Liver (tissue), 9 donors: ENCODE measurements around the gene NUDT15. TPM values are rescaled to one million over a fixed set of nuclear protein-coding genes. Genes with fewer than 3 reads are reported as not detected.

Source experiments
- DNase-seq: peaks from one replicate; pipeline ENCODE4 v3.0.0-alpha.2; 2017; ENCODE audit warnings: low spot score
- H3K27ac ChIP-seq, 2 donors: one replicate each; pipeline ENCODE4 v1.7.0; 2013; ENCODE audit warnings: inconsistent platforms in 2 of 2, low read length in 2 of 2, control low read depth in 1 of 2, low read depth in 1 of 2, mild to moderate bottlenecking in 1 of 2
- H3K27me3 ChIP-seq, 4 donors: one replicate each; pipeline versions ENCODE4 v1.6.1 to v1.7.0; 2013; ENCODE audit warnings: low read length in 3 of 4, inconsistent platforms in 1 of 4, mild to moderate bottlenecking in 1 of 4, moderate library complexity in 1 of 4; ENCODE audit not compliant: control insufficient read depth in 4 of 4, insufficient read depth in 4 of 4
- H3K36me3 ChIP-seq, 4 donors: one replicate each; pipeline versions ENCODE4 v1.6.1 to v1.7.0; 2013; ENCODE audit warnings: low read length in 3 of 4, mild to moderate bottlenecking in 3 of 4, low read depth in 1 of 4, moderate library complexity in 1 of 4; ENCODE audit not compliant: control insufficient read depth in 4 of 4, insufficient read depth in 3 of 4
- H3K4me1 ChIP-seq, 4 donors: one replicate each; pipeline versions ENCODE4 v1.6.1 to v1.7.0; 2013; ENCODE audit warnings: low read length in 3 of 4, mild to moderate bottlenecking in 3 of 4, moderate library complexity in 1 of 4; ENCODE audit not compliant: control insufficient read depth in 4 of 4, insufficient read depth in 4 of 4
- H3K4me3 ChIP-seq, 3 donors: one replicate each; pipeline versions ENCODE4 v1.6.1 to v1.7.0; 2013; ENCODE audit warnings: low read length in 3 of 3, control low read depth in 1 of 3, low read depth in 1 of 3, mild to moderate bottlenecking in 1 of 3
- H3K9ac ChIP-seq, 2 donors: one replicate each; pipeline ENCODE4 v1.7.0; 2013; ENCODE audit warnings: low read length in 2 of 2, mild to moderate bottlenecking in 2 of 2, moderate library complexity in 2 of 2, control low read depth in 1 of 2, low read depth in 1 of 2
- H3K9me3 ChIP-seq, 4 donors: one replicate each; pipeline versions ENCODE4 v1.6.1 to v1.7.0; 2013; ENCODE audit warnings: low read length in 3 of 4; ENCODE audit not compliant: control insufficient read depth in 4 of 4
- EGR1 ChIP-seq, 2 donors: IDR thresholded peaks; 2 replicates each; pipeline ENCODE4 v1.6.1; 2016 to 2018; ENCODE audit warnings: antibody characterized with exemption in 2 of 2, low read depth in 2 of 2
- FOXA1 ChIP-seq: IDR thresholded peaks from 2 replicates; pipeline ENCODE4 v1.6.1; 2016; ENCODE audit warnings: antibody characterized with exemption
- FOXA2 ChIP-seq: IDR thresholded peaks from 2 replicates; pipeline ENCODE4 v1.6.1; 2016; ENCODE audit warnings: antibody characterized with exemption
- GABPA ChIP-seq, 2 donors: IDR thresholded peaks in 1 of 2; conservative IDR thresholded peaks in 1 of 2; 2 replicates each; pipeline ENCODE4 v1.6.1; 2016; ENCODE audit warnings: antibody characterized with exemption in 2 of 2, mild to moderate bottlenecking in 1 of 2, moderate library complexity in 1 of 2
- HNF4A ChIP-seq, 2 donors: conservative IDR thresholded peaks; 2 replicates each; pipeline ENCODE4 v1.6.1; 2016; ENCODE audit warnings: antibody characterized with exemption in 2 of 2, mild to moderate bottlenecking in 2 of 2
- HNF4G ChIP-seq: IDR thresholded peaks from 2 replicates; pipeline ENCODE4 v1.6.1; 2016; ENCODE audit warnings: antibody characterized with exemption
- JUND ChIP-seq, 2 donors: IDR thresholded peaks; 2 replicates each; pipeline ENCODE4 v1.6.1; 2016; ENCODE audit warnings: antibody characterized with exemption in 2 of 2
- NR2F2 ChIP-seq: IDR thresholded peaks from 2 replicates; pipeline ENCODE4 v1.6.1; 2016; ENCODE audit warnings: antibody characterized with exemption
- RAD21 ChIP-seq, 2 donors: IDR thresholded peaks; 2 replicates each; pipeline ENCODE4 v1.6.1; 2016; ENCODE audit warnings: antibody characterized with exemption in 2 of 2, mild to moderate bottlenecking in 2 of 2
- RXRA ChIP-seq, 2 donors: IDR thresholded peaks; 2 replicates each; pipeline ENCODE4 v1.6.1; 2017 to 2018; ENCODE audit warnings: antibody characterized with exemption in 2 of 2, mild to moderate bottlenecking in 1 of 2
- SP1 ChIP-seq: IDR thresholded peaks from 2 replicates; pipeline ENCODE4 v1.6.1; 2018; ENCODE audit warnings: antibody characterized with exemption, mild to moderate bottlenecking
- TAF1 ChIP-seq: conservative IDR thresholded peaks from 2 replicates; pipeline ENCODE4 v1.6.1; 2016; ENCODE audit warnings: antibody characterized with exemption, mild to moderate bottlenecking
- YY1 ChIP-seq: IDR thresholded peaks from 2 replicates; pipeline ENCODE4 v1.6.1; 2016; ENCODE audit warnings: antibody characterized with exemption, mild to moderate bottlenecking
- WGBS: extraction: QIAGEN DNeasy Blood & Tissue Kit; methylation state at CpG from one replicate; pipeline ENCODE4 v1.1.7; 2013; 5-methylcytosine and 5-hydroxymethylcytosine counted together
- polyA plus RNA-seq, 2 donors: library from polyadenylated mRNA; stranded (reverse) in 1 of 2; unstranded in 1 of 2; fragments of 200-250 nt in 1 of 2; fragments of >200 nt in 1 of 2; fragmentation: Nextera tagmentation in 1 of 2; extraction: Ambion mirVana in 1 of 2; gene quantifications; one replicate each; pipeline versions ENCODE4 v1.2.1 to v1.2.3, GENCODE V29; 2013 to 2015
- total RNA-seq, 2 donors: library from RNA; depleted of rRNA; stranded (reverse); fragments of >200 nt; gene quantifications; one replicate each; pipeline ENCODE4 v1.2.3, GENCODE V29; 2014
- TF ChIP-seq, protein P1 (sequence below): IDR thresholded peaks from 2 replicates; pipeline ENCODE4 v1.6.1; 2016; ENCODE audit warnings: antibody characterized with exemption
- TF ChIP-seq, protein P2 (sequence below): IDR thresholded peaks from 2 replicates; pipeline ENCODE4 v1.6.1; 2016; ENCODE audit warnings: antibody characterized with exemption
- TF ChIP-seq, protein P3 (sequence below): IDR thresholded peaks from 2 replicates; pipeline ENCODE4 v1.6.1; 2016; ENCODE audit warnings: antibody characterized with exemption, mild to moderate bottlenecking
- TF ChIP-seq, protein P4 (sequence below): IDR thresholded peaks from 2 replicates; pipeline ENCODE4 v1.6.1; 2016; ENCODE audit warnings: antibody characterized with exemption
- TF ChIP-seq, protein P5 (sequence below): fragments of 150-350 bp; IDR thresholded peaks from 2 replicates; pipeline ENCODE4 v1.5.1; 2017; ENCODE audit warnings: improper control_type of control experiment, low read depth, low read length; ENCODE audit not compliant: missing input control
- donor health status: healthy.
- donor health status: healthy.
- donor health status: healthy.
- donor health status: healthy.
- donor health status: healthy.

NUDT15 gene
- total and polyA plus RNA-seq, 4 donors, result 6.0 to 7.7 (median 6.9) TPM

DNA sequence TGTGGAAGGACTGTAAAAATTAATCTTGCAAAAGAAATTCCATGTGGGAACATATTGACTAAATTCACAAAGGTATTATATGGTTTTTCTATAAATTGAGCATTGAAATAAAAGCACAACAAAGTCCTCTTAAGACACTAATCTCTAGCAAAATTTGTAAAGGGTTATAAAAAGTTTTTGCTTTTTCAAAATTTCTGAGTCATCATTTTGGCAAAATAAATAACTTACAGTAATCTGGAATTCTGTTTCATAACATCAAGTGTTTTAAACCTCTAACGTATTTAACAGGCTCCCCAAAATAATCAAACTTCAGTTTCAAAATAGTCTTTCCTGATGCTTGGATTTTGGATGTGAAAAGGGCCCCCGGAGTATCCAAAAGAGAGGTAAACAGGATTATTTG lies 31.4 kb downstream of the NUDT15 start:
- Histone ChIP-seq H3K4me1 (no peaks in the 10 kb centered on the region), H3K9ac (no peak overlapping the region), H3K27me3 (no peaks in the 10 kb centered on the region), H3K36me3 (peaks cover 6 to 66% (median 51%) of the 10 kb centered on the region in 4 donors), H3K27ac (no peak overlapping the region), H3K4me3 (peak overlapping the region in 1 of 3 donors; percentile 45), H3K9me3 (peaks cover 15 to 45% (median 31%) of the 10 kb centered on the region in 4 donors)
- 99% methylated on average over 2 of the region's 2 CpGs for WGBS
- no peak for DNase-seq
- TF ChIP-seq FOXA2, result no peak
- TF ChIP-seq SP1, result no peak
- TF ChIP-seq, protein P1, sequence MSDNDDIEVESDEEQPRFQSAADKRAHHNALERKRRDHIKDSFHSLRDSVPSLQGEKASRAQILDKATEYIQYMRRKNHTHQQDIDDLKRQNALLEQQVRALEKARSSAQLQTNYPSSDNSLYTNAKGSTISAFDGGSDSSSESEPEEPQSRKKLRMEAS, result no peak
- no peak for TF ChIP-seq HNF4A (conservative IDR thresholded peaks at IDR 0.05)
- no peak for TF ChIP-seq EGR1 (IDR thresholded peaks at IDR 0.05; ENCODE audit: low read depth in 2 of 2)
- TF ChIP-seq, protein P2, sequence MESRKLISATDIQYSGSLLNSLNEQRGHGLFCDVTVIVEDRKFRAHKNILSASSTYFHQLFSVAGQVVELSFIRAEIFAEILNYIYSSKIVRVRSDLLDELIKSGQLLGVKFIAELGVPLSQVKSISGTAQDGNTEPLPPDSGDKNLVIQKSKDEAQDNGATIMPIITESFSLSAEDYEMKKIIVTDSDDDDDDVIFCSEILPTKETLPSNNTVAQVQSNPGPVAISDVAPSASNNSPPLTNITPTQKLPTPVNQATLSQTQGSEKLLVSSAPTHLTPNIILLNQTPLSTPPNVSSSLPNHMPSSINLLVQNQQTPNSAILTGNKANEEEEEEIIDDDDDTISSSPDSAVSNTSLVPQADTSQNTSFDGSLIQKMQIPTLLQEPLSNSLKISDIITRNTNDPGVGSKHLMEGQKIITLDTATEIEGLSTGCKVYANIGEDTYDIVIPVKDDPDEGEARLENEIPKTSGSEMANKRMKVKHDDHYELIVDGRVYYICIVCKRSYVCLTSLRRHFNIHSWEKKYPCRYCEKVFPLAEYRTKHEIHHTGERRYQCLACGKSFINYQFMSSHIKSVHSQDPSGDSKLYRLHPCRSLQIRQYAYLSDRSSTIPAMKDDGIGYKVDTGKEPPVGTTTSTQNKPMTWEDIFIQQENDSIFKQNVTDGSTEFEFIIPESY, result no peak
- TF ChIP-seq YY1, result no peak
- TF ChIP-seq JUND (IDR thresholded peaks at IDR 0.05), result no peak
- TF ChIP-seq, protein P3, sequence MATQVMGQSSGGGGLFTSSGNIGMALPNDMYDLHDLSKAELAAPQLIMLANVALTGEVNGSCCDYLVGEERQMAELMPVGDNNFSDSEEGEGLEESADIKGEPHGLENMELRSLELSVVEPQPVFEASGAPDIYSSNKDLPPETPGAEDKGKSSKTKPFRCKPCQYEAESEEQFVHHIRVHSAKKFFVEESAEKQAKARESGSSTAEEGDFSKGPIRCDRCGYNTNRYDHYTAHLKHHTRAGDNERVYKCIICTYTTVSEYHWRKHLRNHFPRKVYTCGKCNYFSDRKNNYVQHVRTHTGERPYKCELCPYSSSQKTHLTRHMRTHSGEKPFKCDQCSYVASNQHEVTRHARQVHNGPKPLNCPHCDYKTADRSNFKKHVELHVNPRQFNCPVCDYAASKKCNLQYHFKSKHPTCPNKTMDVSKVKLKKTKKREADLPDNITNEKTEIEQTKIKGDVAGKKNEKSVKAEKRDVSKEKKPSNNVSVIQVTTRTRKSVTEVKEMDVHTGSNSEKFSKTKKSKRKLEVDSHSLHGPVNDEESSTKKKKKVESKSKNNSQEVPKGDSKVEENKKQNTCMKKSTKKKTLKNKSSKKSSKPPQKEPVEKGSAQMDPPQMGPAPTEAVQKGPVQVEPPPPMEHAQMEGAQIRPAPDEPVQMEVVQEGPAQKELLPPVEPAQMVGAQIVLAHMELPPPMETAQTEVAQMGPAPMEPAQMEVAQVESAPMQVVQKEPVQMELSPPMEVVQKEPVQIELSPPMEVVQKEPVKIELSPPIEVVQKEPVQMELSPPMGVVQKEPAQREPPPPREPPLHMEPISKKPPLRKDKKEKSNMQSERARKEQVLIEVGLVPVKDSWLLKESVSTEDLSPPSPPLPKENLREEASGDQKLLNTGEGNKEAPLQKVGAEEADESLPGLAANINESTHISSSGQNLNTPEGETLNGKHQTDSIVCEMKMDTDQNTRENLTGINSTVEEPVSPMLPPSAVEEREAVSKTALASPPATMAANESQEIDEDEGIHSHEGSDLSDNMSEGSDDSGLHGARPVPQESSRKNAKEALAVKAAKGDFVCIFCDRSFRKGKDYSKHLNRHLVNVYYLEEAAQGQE, result no peak
- TF ChIP-seq TAF1, result no peak
- no peak for TF ChIP-seq RXRA (IDR thresholded peaks at IDR 0.05)
- TF ChIP-seq FOXA1, result no peak
- no peak for TF ChIP-seq RAD21 (IDR thresholded peaks at IDR 0.05)
- TF ChIP-seq NR2F2, result no peak
- TF ChIP-seq GABPA (IDR thresholded peaks at IDR 0.05 in 1 of 2, conservative IDR thresholded peaks at IDR 0.05 in 1 of 2), result no peak
- no peak for TF ChIP-seq HNF4G
- TF ChIP-seq, protein P4, sequence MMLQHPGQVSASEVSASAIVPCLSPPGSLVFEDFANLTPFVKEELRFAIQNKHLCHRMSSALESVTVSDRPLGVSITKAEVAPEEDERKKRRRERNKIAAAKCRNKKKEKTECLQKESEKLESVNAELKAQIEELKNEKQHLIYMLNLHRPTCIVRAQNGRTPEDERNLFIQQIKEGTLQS, result no peak
- TF ChIP-seq, protein P5, sequence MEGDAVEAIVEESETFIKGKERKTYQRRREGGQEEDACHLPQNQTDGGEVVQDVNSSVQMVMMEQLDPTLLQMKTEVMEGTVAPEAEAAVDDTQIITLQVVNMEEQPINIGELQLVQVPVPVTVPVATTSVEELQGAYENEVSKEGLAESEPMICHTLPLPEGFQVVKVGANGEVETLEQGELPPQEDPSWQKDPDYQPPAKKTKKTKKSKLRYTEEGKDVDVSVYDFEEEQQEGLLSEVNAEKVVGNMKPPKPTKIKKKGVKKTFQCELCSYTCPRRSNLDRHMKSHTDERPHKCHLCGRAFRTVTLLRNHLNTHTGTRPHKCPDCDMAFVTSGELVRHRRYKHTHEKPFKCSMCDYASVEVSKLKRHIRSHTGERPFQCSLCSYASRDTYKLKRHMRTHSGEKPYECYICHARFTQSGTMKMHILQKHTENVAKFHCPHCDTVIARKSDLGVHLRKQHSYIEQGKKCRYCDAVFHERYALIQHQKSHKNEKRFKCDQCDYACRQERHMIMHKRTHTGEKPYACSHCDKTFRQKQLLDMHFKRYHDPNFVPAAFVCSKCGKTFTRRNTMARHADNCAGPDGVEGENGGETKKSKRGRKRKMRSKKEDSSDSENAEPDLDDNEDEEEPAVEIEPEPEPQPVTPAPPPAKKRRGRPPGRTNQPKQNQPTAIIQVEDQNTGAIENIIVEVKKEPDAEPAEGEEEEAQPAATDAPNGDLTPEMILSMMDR, result no peak
